Activated CD4-positive, alpha-beta memory T cell treated with anti-CD3 and anti-CD28 coated beads, Interleukin-2, amount 10 ng/mL, durations not matched to agents 7 days and 5 days (primary cell): Measurements from ENCODE around the gene OIP5. TPM values are rescaled to one million over a fixed set of nuclear protein-coding genes. Genes with fewer than 3 reads are reported as not detected.
"Not testable (repeated sequence)": the region's sequence is repeated elsewhere in the genome, so short reads cannot be mapped to it uniquely, and the experiment has no call there.

ENCODE experiments used
- CTCF ChIA-PET: fragments of 350-600 bp; sonication (Branson Sonifier 250); formaldehyde crosslinking; loops from one replicate; lab custom pipeline; 2021; ENCODE audit warnings: antibody characterized with exemption, inconsistent platforms; lab: Charles Lee
- POLR2A ChIA-PET: fragments of 350-600 bp; sonication (Branson Sonifier 250); formaldehyde crosslinking; loops from one replicate; lab custom pipeline; 2021; ENCODE audit warnings: antibody characterized with exemption; lab: Charles Lee
- DNase-seq: peaks from one replicate; pipeline ENCODE4 v3.0.0-alpha.2; 2020
- H3K27ac Mint-ChIP-seq: one replicate; pipeline ENCODE4 v1.8.0; 2021; ENCODE audit warnings: mild to moderate bottlenecking, mixed read lengths
- H3K27me3 Mint-ChIP-seq: one replicate; pipeline ENCODE4 v1.8.0; 2021; ENCODE audit warnings: mixed read lengths
- H3K36me3 Mint-ChIP-seq: one replicate; pipeline ENCODE4 v1.8.0; 2021; ENCODE audit warnings: low read depth, mixed read lengths
- H3K4me1 Mint-ChIP-seq: one replicate; pipeline ENCODE4 v1.8.0; 2021; ENCODE audit warnings: mixed read lengths
- H3K4me3 Mint-ChIP-seq: one replicate; pipeline ENCODE4 v1.8.0; 2021; ENCODE audit warnings: mild to moderate bottlenecking, mixed read lengths
- H3K9me3 Mint-ChIP-seq: one replicate; pipeline ENCODE4 v1.8.0; 2021; ENCODE audit warnings: mixed read lengths
- total RNA-seq, 2 experiments: library from RNA; stranded (reverse); gene quantifications; one replicate each; pipeline ENCODE4 v1.2.3, GENCODE V29; 2021

OIP5 gene
- total RNA-seq, 2 experiments from 2014 or later = 15.2 to 15.4 TPM

- no peak overlapping the region for H3K27ac Mint-ChIP-seq
- POLR2A ChIA-PET = no interaction called here
- CTCF ChIA-PET = no interaction called here
Measured at GRCh38 chr15:41279535-41280283, 52.7 kb downstream of the OIP5 start.

GRCh38 chr15:41278319-41278718 is 54.1 kb downstream of the OIP5 start:
- POLR2A ChIA-PET = no interaction called here
- no peak for DNase-seq
- no peak overlapping the region for H3K27ac Mint-ChIP-seq
- H3K36me3 Mint-ChIP-seq = peaks cover 21% of the 10 kb centered on the region
- no peaks in the 10 kb centered on the region for H3K9me3 Mint-ChIP-seq
- no peaks in the 10 kb centered on the region for H3K27me3 Mint-ChIP-seq
- peaks cover 21% of the 10 kb centered on the region for H3K4me1 Mint-ChIP-seq
- no peak overlapping the region for H3K4me3 Mint-ChIP-seq
- CTCF ChIA-PET = no interaction called here

More at GRCh38 chr15:41279535-41280283, 52.7 kb downstream of the OIP5 start:
- no peak for DNase-seq
- H3K4me1 Mint-ChIP-seq = peaks cover 25% of the 10 kb centered on the region
- H3K9me3 Mint-ChIP-seq = no peaks in the 10 kb centered on the region
- no peak overlapping the region for H3K4me3 Mint-ChIP-seq
- no peaks in the 10 kb centered on the region for H3K27me3 Mint-ChIP-seq
- peaks cover 31% of the 10 kb centered on the region for H3K36me3 Mint-ChIP-seq

DNA sequence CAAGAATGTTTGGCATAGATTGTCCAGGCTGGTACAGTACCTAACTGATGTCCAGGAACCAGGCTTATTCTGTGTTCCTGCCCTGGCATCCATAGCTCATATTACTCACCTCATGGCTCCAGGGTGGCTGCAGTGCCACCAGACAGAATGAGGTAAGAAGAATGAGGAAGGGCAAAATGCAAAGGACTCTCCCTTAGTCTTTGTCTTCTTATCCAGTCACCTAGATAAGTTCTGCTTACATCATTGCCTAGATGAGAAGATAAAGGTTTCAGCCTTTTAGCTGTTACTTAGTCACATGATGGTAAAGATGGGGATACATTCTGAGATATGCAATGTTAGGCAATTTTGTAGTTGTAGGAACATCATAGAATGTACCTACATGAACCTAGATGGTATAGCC is 55.6 kb downstream of the OIP5 start:
- no peak for DNase-seq
- Mint-ChIP-seq H3K27me3 (no peaks in the 10 kb centered on the region), H3K36me3 (peaks cover 21% of the 10 kb centered on the region), H3K4me3 (no peak overlapping the region), H3K4me1 (peaks cover 8% of the 10 kb centered on the region), H3K9me3 (no peaks in the 10 kb centered on the region), H3K27ac (no peak overlapping the region)
- POLR2A ChIA-PET = interaction anchor here (0.7 to 1.3 kb wide), 3 partner anchors 9 to 1244 kb away, joined by 3 read pairs; no protein-coding TSS in a partner anchor
- CTCF ChIA-PET = no interaction called here

- Mint-ChIP-seq H3K4me1 (no peaks in the 10 kb centered on the region), H3K27me3 (no peaks in the 10 kb centered on the region), H3K4me3 (no peak overlapping the region), H3K9me3 (no peaks in the 10 kb centered on the region), H3K36me3 (peaks cover 12% of the 10 kb centered on the region), H3K27ac (no peak overlapping the region)
- DNase-seq = no peak
- ChIA-PET POLR2A (no interaction called here), CTCF (no interaction called here)
Measured at GRCh38 chr15:41269887-41270286, 62.5 kb downstream of the OIP5 start.

GRCh38 chr15:41263891-41264351 is 68.5 kb downstream of the OIP5 start:
- Mint-ChIP-seq H3K9me3 (no peaks in the 10 kb centered on the region), H3K36me3 (peaks cover 29% of the 10 kb centered on the region), H3K27ac (no peak overlapping the region), H3K27me3 (no peaks in the 10 kb centered on the region), H3K4me3 (no peak overlapping the region), H3K4me1 (no peaks in the 10 kb centered on the region)
- DNase-seq = no peak
- ChIA-PET CTCF (no interaction called here), POLR2A (interaction anchor here (1.0 kb wide), 1 partner anchor 19 kb away, joined by 4 read pairs; no protein-coding TSS in a partner anchor)

DNA sequence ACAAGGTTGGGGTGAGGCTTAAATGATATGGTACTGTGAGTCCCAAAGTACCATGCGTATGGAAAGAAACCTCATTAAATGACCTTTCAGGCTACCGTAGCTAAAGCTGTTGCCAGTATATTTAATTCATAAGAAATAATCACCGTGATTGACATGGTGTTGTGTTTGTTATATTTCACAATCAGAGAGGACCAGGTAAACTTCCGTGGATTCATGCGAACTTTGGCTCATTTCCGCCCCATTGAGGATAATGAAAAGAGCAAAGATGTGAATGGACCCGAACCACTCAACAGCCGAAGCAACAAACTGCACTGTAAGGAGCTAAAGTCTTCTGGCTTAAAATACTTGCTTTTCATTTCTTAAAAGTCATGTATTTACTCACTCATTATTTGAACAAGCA is 69.8 kb downstream of the OIP5 start:
- Mint-ChIP-seq H3K27me3 (no peaks in the 10 kb centered on the region), H3K9me3 (no peaks in the 10 kb centered on the region), H3K27ac (no peak overlapping the region), H3K36me3 (peaks cover 33% of the 10 kb centered on the region), H3K4me3 (no peak overlapping the region), H3K4me1 (no peaks in the 10 kb centered on the region)
- no peak for DNase-seq
- ChIA-PET POLR2A (no interaction called here), CTCF (no interaction called here)

GRCh38 chr15:41260924-41261323 is 71.5 kb downstream of the OIP5 start:
- DNase-seq, H3K27me3 Mint-ChIP-seq, H3K4me1 Mint-ChIP-seq, POLR2A ChIA-PET, CTCF ChIA-PET, H3K9me3 Mint-ChIP-seq, H3K4me3 Mint-ChIP-seq, H3K27ac Mint-ChIP-seq: not testable (repeated sequence)
- peaks cover 25% of the 10 kb centered on the region for H3K36me3 Mint-ChIP-seq

GRCh38 chr15:41259546-41260189 is 72.7 kb downstream of the OIP5 start:
- Mint-ChIP-seq H3K27me3 (no peaks in the 10 kb centered on the region), H3K4me1 (no peaks in the 10 kb centered on the region), H3K4me3 (no peak overlapping the region), H3K27ac (no peak overlapping the region), H3K9me3 (no peaks in the 10 kb centered on the region), H3K36me3 (peaks cover 21% of the 10 kb centered on the region)
- DNase-seq = no peak
- CTCF ChIA-PET = interaction anchor here (0.6 kb wide), 1 partner anchor 566 kb away, joined by 3 read pairs; no protein-coding TSS in a partner anchor
- POLR2A ChIA-PET = interaction anchor here (0.7 kb wide), 1 partner anchor 24 kb away, joined by 3 read pairs; no protein-coding TSS in a partner anchor

Other genes starting within 250 kb of the OIP5 start
- gene INO80, start 216.3 kb downstream of the OIP5 start, total RNA-seq = 10 to 100 TPM; 21.8 to 22.1 TPM
- not detected for gene EXD1, start 101.8 kb downstream of the OIP5 start, total RNA-seq
- gene CHP1, start 101.3 kb downstream of the OIP5 start, total RNA-seq = 10 to 100 TPM; 60.1 to 68.9 TPM
- 100 to 1,000 TPM; 243 to 251 TPM for gene NUSAP1, start 290 bp upstream of the OIP5 start, total RNA-seq
- 10 to 100 TPM; 15.7 to 17.9 TPM for gene NDUFAF1, start 69.9 kb upstream of the OIP5 start, total RNA-seq
- gene RTF1, start 84.5 kb upstream of the OIP5 start, total RNA-seq = 10 to 100 TPM; 33.9 to 37.1 TPM
- gene ITPKA, start 161.3 kb upstream of the OIP5 start, total RNA-seq = under 1 TPM; 0.30 to 0.48 TPM
- 1 to 10 TPM; 5.2 to 5.5 TPM for gene LTK, start 181.2 kb upstream of the OIP5 start, total RNA-seq
- gene RPAP1, start 211.7 kb upstream of the OIP5 start, total RNA-seq = 10 to 100 TPM; 33.9 to 35.1 TPM
- gene TYRO3, start 226.6 kb upstream of the OIP5 start, total RNA-seq = 1 to 10 TPM in 1 of 2 experiments, under 1 TPM in 1; 0.98 to 1.9 TPM